Neuronal stem cell (in vitro differentiated cells): ENCODE results near the gene CPM.

Experiments
- DNase-seq: peaks from one replicate; pipeline ENCODE4 v3.0.0-alpha.2; 2013; ENCODE audit warnings: low spot score
- H2AFZ ChIP-seq: one replicate; pipeline ENCODE4 v1.6.1; 2013; ENCODE audit warnings: mild to moderate bottlenecking, low read length, inconsistent platforms
- H2AK5ac ChIP-seq: 2 replicates; pipeline ENCODE4 v1.6.1; 2013; ENCODE audit warnings: low read depth, mild to moderate bottlenecking, inconsistent platforms, low read length, moderate library complexity, mixed read lengths
- H2BK120ac ChIP-seq: 2 replicates; pipeline ENCODE4 v1.6.1; 2013; ENCODE audit warnings: low read depth, mild to moderate bottlenecking, inconsistent platforms, low read length, moderate library complexity, mixed read lengths
- H2BK12ac ChIP-seq: one replicate; pipeline ENCODE4 v1.6.1; 2013; ENCODE audit warnings: low read length, inconsistent platforms
- H2BK15ac ChIP-seq: 2 replicates; pipeline ENCODE4 v1.6.1; 2013; ENCODE audit warnings: mild to moderate bottlenecking, low read length, inconsistent platforms, mixed read lengths
- H2BK5ac ChIP-seq: one replicate; pipeline ENCODE4 v1.6.1; 2013; ENCODE audit warnings: inconsistent platforms, mild to moderate bottlenecking, low read length, moderate library complexity
- H3K14ac ChIP-seq: one replicate; pipeline ENCODE4 v1.6.1; 2013; ENCODE audit warnings: low read length, inconsistent platforms
- H3K18ac ChIP-seq: 2 replicates; pipeline ENCODE4 v1.6.1; 2013; ENCODE audit warnings: low read length, inconsistent platforms
- H3K23ac ChIP-seq: 2 replicates; pipeline ENCODE4 v1.6.1; 2013; ENCODE audit warnings: low read depth, mild to moderate bottlenecking, mixed read lengths, low read length, inconsistent platforms; ENCODE audit not compliant: poor library complexity
- H3K27ac ChIP-seq: replicated peaks from 3 replicates; pipeline ENCODE4 v1.5.1; 2013; ENCODE audit warnings: low read length, inconsistent platforms
- H3K27me3 ChIP-seq, 3 experiments: 2 replicates each; pipeline ENCODE4 v1.6.1; 2013; ENCODE audit warnings: low read length in 3 of 3, mild to moderate bottlenecking in 2 of 3, inconsistent platforms in 1 of 3, low read depth in 1 of 3, mixed read lengths in 1 of 3, moderate library complexity in 1 of 3; ENCODE audit not compliant: control insufficient read depth in 3 of 3, insufficient read depth in 3 of 3
- H3K36me3 ChIP-seq, 2 donors: replicated peaks in 1 of 2; 2 replicates each; pipeline ENCODE4 v1.6.1; 2013; ENCODE audit warnings: low read length in 2 of 2; ENCODE audit not compliant: control insufficient read depth in 2 of 2, insufficient read depth in 2 of 2
- H3K4ac ChIP-seq: 2 replicates; pipeline ENCODE4 v1.6.1; 2013; ENCODE audit warnings: inconsistent platforms, mild to moderate bottlenecking, low read length, moderate library complexity
- H3K4me1 ChIP-seq, 2 donors: 1 replicate in 1 of 2; 2 replicates in 1 of 2; pipeline ENCODE4 v1.6.1; 2013; ENCODE audit warnings: low read length in 2 of 2, low read depth in 1 of 2; ENCODE audit not compliant: control insufficient read depth in 2 of 2, insufficient read depth in 1 of 2
- H3K4me2 ChIP-seq: one replicate; pipeline ENCODE4 v1.6.1; 2013; ENCODE audit warnings: mild to moderate bottlenecking, low read length, inconsistent platforms; ENCODE audit not compliant: insufficient read depth, poor library complexity, severe bottlenecking
- H3K4me3 ChIP-seq, 2 donors: 2 replicates each; pipeline ENCODE4 v1.5.1; 2013; ENCODE audit warnings: low read length in 2 of 2, mild to moderate bottlenecking in 2 of 2, inconsistent platforms in 1 of 2, moderate library complexity in 1 of 2
- H3K79me1 ChIP-seq: one replicate; pipeline ENCODE4 v1.6.1; 2013; ENCODE audit warnings: low read depth, mild to moderate bottlenecking, inconsistent platforms, low read length, moderate library complexity
- H3K9ac ChIP-seq: one replicate; pipeline ENCODE4 v1.6.1; 2013; ENCODE audit warnings: mild to moderate bottlenecking, low read depth, low read length, inconsistent platforms; ENCODE audit not compliant: poor library complexity
- H3K9me3 ChIP-seq, 2 donors: replicated peaks in 1 of 2; 2 replicates each; pipeline versions ENCODE3 to v1.6.1; 2013; ENCODE audit warnings: low read length in 2 of 2, mild to moderate bottlenecking in 2 of 2, inconsistent platforms in 1 of 2, low read depth in 1 of 2, mixed read lengths in 1 of 2, moderate library complexity in 1 of 2; ENCODE audit not compliant: control insufficient read depth in 2 of 2, insufficient read depth in 1 of 2
- H4K8ac ChIP-seq: one replicate; pipeline ENCODE4 v1.6.1; 2013; ENCODE audit warnings: low read depth, mild to moderate bottlenecking, inconsistent platforms, low read length, moderate library complexity
- H4K91ac ChIP-seq: one replicate; pipeline ENCODE4 v1.6.1; 2013; ENCODE audit warnings: low read length, low read depth, mild to moderate bottlenecking, inconsistent platforms; ENCODE audit not compliant: poor library complexity
- WGBS, 2 donors: extraction: QIAGEN DNeasy Blood & Tissue Kit; methylation state at CpG; one replicate each; pipeline ENCODE4 v1.1.7; 2013; ENCODE audit warnings: missing lambda C conversion rate in 2 of 2, mixed read lengths in 1 of 2; ENCODE audit not compliant: insufficient read length in 2 of 2, insufficient replicate concordance in 1 of 2; ENCODE audit errors: extremely low coverage in 2 of 2; 5-methylcytosine and 5-hydroxymethylcytosine counted together

CPM gene

GRCh38 chr12:68838046-68838886 lies 94.7 kb downstream of the CPM start:
- Histone ChIP-seq H4K8ac (no peak overlapping the region), H2AFZ (no peak overlapping the region), H2BK12ac (no peak overlapping the region), H3K9me3 (no peaks in the 10 kb centered on the region), H3K14ac (no peak overlapping the region), H3K23ac (no peak overlapping the region), H3K9ac (no peak overlapping the region), H3K36me3 (peaks cover 8 to 100% of the 10 kb centered on the region in 2 donors), H3K4me3 (no peak overlapping the region), H2BK15ac (no peak overlapping the region), H3K4me2 (no peak overlapping the region), H3K27ac (no peak overlapping the region), H3K4me1 (no peaks in the 10 kb centered on the region), H3K18ac (no peak overlapping the region), H3K27me3 (no peaks in the 10 kb centered on the region), H2AK5ac (no peak overlapping the region), H3K4ac (no peak overlapping the region), H2BK5ac (no peak overlapping the region), H2BK120ac (no peak overlapping the region), H3K79me1 (no peaks in the 10 kb centered on the region), H4K91ac (no peak overlapping the region)
- no peak for DNase-seq
- 100% methylated on average over 1 of the region's 5 CpGs; no CpG with 5 or more reads in 1 of the 2 donors for WGBS, 2 donors

DNA sequence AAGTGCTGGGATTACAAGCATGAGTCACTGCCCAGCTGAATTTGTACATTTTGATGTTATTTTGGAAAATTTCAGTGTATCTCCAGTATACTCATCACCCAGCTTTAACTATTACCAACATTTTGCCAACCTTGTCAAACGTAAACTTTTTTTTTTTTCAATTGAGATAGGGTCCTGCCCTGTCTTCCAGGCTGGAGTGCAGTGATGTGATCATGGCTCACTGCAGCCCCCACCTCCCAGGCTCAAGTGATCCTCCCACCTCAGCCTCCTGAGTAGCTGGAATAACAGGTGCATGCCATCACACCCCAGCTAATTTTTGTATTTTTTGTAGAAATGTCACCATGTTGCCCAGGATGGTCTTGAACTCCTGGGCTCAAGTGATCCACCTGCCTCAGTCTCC lies 95.8 kb downstream of the CPM start:
- Histone ChIP-seq H3K4ac (no peak overlapping the region), H3K79me1 (no peaks in the 10 kb centered on the region), H2BK15ac (no peak overlapping the region), H4K8ac (no peak overlapping the region), H3K23ac (no peak overlapping the region), H3K36me3 (peaks cover 8 to 94% of the 10 kb centered on the region in 2 donors), H3K27ac (no peak overlapping the region), H3K27me3 (no peaks in the 10 kb centered on the region), H2BK12ac (no peak overlapping the region), H2BK5ac (no peak overlapping the region), H3K9me3 (no peaks in the 10 kb centered on the region), H3K18ac (no peak overlapping the region), H2BK120ac (no peak overlapping the region), H3K4me1 (no peaks in the 10 kb centered on the region), H2AFZ (no peak overlapping the region), H2AK5ac (no peak overlapping the region), H4K91ac (no peak overlapping the region), H3K4me3 (no peak overlapping the region), H3K4me2 (no peak overlapping the region), H3K14ac (no peak overlapping the region), H3K9ac (no peak overlapping the region)
- no peak for DNase-seq
- WGBS, 2 donors: no CpG with 5 or more reads among the region's 1 CpG

DNA sequence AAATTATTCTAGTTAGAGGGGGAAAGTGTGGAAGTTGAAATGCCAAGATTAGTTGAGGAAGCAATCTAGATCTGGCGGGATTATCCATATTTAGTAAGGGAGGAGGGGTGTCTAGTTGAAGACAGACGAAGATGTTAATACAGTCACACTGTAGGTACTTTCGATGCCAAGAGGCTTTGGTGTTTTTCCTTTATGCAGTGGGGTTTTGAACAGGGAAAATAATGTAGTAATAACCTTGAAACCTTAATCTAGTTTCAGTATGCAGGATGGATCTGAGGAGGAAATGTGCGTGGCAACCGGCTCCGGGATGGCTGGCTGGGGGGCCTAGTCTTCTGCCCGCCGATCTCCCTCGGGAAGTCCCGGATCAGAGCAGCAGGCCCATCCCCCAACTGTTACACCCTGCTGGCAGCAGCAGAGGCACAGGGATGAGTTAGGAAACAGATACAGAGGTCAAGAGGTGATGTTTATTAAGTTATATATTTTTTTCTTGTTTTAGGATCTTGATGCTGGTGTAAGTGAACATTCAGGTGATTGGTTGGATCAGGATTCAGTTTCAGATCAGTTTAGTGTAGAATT lies 97.5 kb downstream of the CPM start:
- no peak overlapping the region for H4K8ac ChIP-seq
- H3K4ac ChIP-seq: no peak overlapping the region
- no peak overlapping the region for H3K4me3 ChIP-seq
- DNase-seq: no peak
- no peak overlapping the region for H2AK5ac ChIP-seq
- H3K79me1 ChIP-seq: no peaks in the 10 kb centered on the region
- H2BK12ac ChIP-seq: no peak overlapping the region
- no peak overlapping the region for H3K9ac ChIP-seq
- no peak overlapping the region for H3K4me2 ChIP-seq
- no peak overlapping the region for H2AFZ ChIP-seq
- no peak overlapping the region for H4K91ac ChIP-seq
- no peak overlapping the region for H2BK120ac ChIP-seq
- no peak overlapping the region for H2BK5ac ChIP-seq
- H3K27ac ChIP-seq: no peak overlapping the region
- H3K18ac ChIP-seq: no peak overlapping the region
- no peaks in the 10 kb centered on the region for H3K9me3 ChIP-seq
- no peak overlapping the region for H3K23ac ChIP-seq
- no peak overlapping the region for H2BK15ac ChIP-seq
- H3K27me3 ChIP-seq: no peaks in the 10 kb centered on the region
- H3K14ac ChIP-seq: no peak overlapping the region
- no CpG with 5 or more reads among the region's 10 CpGs for WGBS, 2 donors
- peaks cover 11 to 94% of the 10 kb centered on the region in 2 donors for H3K36me3 ChIP-seq
- H3K4me1 ChIP-seq: no peaks in the 10 kb centered on the region

- H2AFZ ChIP-seq: no peak overlapping the region
- no peak overlapping the region for H2BK15ac ChIP-seq
- no peak overlapping the region for H3K23ac ChIP-seq
- no peaks in the 10 kb centered on the region for H3K79me1 ChIP-seq
- H3K4me2 ChIP-seq: no peak overlapping the region
- no peak for DNase-seq
- H3K4me1 ChIP-seq: no peaks in the 10 kb centered on the region
- no peaks in the 10 kb centered on the region for H3K27me3 ChIP-seq
- H3K36me3 ChIP-seq: peaks cover 12 to 94% of the 10 kb centered on the region in 2 donors
- H2BK12ac ChIP-seq: no peak overlapping the region
- no CpG with 5 or more reads among the region's 4 CpGs for WGBS, 2 donors
- H3K9me3 ChIP-seq: no peaks in the 10 kb centered on the region
- H2AK5ac ChIP-seq: no peak overlapping the region
- no peak overlapping the region for H2BK120ac ChIP-seq
- H3K9ac ChIP-seq: no peak overlapping the region
- no peak overlapping the region for H3K4ac ChIP-seq
- no peak overlapping the region for H3K4me3 ChIP-seq
- no peak overlapping the region for H4K91ac ChIP-seq
- H3K18ac ChIP-seq: no peak overlapping the region
- no peak overlapping the region for H4K8ac ChIP-seq
- no peak overlapping the region for H2BK5ac ChIP-seq
- no peak overlapping the region for H3K27ac ChIP-seq
- H3K14ac ChIP-seq: no peak overlapping the region
Measured at GRCh38 chr12:68833508-68833907, 99.5 kb downstream of the CPM start.
